DMS 273 treated with DMSO at 0.1 percent for 48 hours (cell line): ENCODE data around the gene TTC34.
"Not testable (repeated sequence)": the region's sequence is repeated elsewhere in the genome, so short reads cannot be mapped to it uniquely, and the experiment has no call there.

ENCODE experiments used
- DNase-seq: peaks from one replicate; lab custom pipeline; 2025; lab: John Stamatoyannopoulos, UW

The TTC34 gene

DNA sequence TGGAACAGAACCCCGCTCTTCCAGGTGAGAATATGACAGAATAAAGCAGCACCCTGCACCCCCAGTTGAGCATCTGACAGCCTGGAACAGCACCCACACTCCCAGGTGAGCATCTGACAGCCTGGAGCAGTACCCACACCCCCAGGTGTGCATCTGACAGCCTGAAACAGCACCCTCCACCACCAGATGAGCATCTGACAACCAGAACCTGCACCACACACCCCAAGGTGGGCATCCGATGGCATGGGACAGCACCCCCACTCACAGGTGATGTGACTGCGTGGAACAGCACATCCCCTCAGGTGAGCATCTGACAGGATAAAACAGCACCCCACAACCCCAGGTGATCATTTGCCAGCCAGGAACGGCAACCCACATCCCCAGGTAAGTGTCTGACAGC lies 26.2 kb downstream of the TTC34 start:
- DNase-seq = not testable (repeated sequence)

DNA sequence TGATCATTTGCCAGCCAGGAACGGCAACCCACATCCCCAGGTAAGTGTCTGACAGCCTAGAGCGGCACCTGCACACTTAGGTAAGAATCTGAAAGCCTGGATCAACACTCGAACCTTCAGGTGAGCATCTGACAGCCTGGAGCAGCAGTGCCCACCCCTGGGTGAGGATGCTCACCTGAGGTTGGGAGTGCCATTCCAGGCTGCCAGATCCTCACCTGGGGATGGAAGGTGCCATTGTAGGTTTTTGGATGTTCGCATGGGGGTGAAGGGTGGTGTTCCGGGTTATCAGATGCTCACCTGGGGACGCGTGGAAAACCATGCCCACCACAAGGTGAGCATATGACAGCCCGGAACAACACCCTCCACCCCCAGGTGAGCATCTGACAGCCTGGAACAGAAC lies 33.4 kb downstream of the TTC34 start:
- DNase-seq = not testable (repeated sequence)

- DNase-seq = not testable (repeated sequence)
These were observed 42.1 kb downstream of the TTC34 start for GRCh38 chr1:2759433-2759832.

DNA sequence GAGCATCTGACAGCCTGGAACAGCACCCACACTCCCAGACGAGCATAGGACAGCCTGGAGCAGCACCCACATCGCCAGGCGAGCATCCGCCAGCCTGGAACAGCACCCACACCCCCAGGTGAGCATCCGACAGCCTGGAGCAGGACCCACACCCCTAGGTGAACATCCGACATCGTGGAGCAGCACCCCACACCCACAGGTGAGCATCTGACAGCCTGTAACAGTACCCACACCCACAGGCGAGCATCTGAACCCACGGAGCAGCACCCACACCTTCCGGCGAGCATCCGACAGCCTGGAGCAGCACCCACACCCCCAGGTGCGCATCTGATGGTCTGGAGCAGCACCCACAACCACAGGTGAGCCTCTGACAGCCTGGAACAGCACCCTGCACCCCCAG lies 44.0 kb downstream of the TTC34 start:
- DNase-seq = not testable (repeated sequence)

DNA sequence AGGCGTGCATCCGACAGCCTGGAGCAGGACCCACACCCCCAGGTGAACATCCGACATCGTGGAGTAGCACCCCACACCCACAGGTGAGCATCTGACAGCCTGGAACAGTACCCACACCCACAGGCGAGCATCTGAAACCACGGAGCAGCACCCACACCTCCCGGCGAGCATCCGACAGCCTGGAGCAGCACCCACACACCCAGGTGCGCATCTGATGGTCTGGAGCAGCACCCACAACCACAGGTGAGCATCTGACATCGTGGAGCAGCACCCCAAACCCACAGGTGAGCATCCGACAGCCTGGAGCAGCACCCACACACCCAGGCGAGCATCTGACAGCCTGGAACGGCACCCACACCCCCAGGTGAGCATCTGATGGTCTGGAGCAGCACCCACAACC lies 46.1 kb downstream of the TTC34 start:
- DNase-seq = not testable (repeated sequence)

- DNase-seq = not testable (repeated sequence)
These were observed 46.9 kb downstream of the TTC34 start for GRCh38 chr1:2754597-2754996.

DNA sequence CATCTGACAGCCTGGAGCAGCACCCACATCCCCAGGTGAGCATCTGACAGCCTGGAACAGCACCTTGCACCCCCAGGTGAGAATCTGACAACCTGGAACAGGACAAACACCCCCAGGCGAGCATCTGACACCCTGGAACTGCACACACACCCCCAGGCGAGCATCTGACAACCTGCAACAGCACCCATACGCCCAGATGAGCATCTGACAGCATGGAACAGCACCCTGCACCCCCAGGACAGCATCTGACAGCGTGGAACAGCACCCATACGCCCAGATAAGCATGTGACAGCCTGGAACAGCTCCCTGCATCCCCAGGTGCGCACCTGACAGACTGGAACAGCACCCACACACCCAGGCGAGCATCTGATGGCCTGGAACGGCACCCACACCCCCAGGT lies 49.0 kb downstream of the TTC34 start:
- DNase-seq = not testable (repeated sequence)

GRCh38 chr1:2751866-2752265 lies 49.6 kb downstream of the TTC34 start:
- DNase-seq = not testable (repeated sequence)

- DNase-seq = not testable (repeated sequence)
These were observed 50.4 kb downstream of the TTC34 start for GRCh38 chr1:2750766-2751730.

- not testable (repeated sequence) for DNase-seq
These were observed 51.3 kb downstream of the TTC34 start for GRCh38 chr1:2750041-2750680.

GRCh38 chr1:2748626-2749025 lies 52.9 kb downstream of the TTC34 start:
- not testable (repeated sequence) for DNase-seq

- DNase-seq = not testable (repeated sequence)
These were observed 106.7 kb downstream of the TTC34 start for GRCh38 chr1:2694796-2695195.

DNA sequence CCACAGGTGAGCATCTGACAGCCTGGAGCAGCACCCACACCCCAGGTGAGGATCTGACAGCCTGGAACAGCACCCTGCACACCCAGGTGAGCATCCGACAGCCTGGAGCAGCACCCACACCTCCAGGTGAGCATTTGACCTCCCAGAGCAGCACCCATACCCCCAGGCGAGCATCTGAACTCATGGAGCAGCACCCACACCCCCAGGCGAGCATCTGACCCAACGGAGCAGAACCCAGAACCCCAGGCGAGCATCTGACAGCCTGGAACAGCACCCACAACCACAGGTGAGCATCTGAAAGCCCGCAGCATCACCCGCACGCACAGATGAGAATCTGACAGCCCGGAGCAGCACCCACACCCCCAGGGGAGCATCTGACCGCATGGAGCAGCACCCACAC lies 111.3 kb downstream of the TTC34 start:
- not testable (repeated sequence) for DNase-seq

- not testable (repeated sequence) for DNase-seq
These were observed 113.2 kb downstream of the TTC34 start for GRCh38 chr1:2688336-2688665.

DNA sequence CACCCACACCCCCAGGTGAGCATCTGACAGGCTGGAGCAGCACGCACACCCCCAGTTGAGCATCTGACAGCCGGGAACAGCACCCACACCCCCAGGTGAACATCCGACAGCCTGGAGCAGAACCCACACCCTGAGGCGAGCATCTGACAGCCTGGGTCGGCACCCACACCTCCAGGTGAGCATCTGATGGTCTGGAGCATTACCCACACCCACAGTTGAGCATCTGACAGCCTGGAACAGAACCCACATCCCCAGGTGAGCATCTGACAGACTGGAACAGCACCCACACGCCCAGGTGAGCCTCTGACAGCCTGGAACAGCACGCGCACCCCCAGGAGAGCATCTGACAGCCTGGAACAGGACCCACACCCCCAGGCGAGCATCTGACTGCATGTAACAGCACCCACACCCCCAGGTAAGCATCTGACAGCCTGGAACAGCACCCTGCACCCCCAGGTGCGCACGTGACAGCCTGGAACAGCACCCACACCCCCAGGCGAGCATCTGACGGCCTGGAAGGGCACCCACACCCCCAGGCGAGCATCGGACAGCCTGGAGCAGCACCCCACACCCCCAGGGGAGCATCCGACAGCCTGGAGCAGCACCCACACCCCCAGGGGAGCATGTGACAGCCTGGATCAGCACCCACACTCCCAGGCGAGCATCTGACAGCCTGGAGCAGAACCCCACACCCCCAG lies 113.7 kb downstream of the TTC34 start:
- DNase-seq = not testable (repeated sequence)

DNA sequence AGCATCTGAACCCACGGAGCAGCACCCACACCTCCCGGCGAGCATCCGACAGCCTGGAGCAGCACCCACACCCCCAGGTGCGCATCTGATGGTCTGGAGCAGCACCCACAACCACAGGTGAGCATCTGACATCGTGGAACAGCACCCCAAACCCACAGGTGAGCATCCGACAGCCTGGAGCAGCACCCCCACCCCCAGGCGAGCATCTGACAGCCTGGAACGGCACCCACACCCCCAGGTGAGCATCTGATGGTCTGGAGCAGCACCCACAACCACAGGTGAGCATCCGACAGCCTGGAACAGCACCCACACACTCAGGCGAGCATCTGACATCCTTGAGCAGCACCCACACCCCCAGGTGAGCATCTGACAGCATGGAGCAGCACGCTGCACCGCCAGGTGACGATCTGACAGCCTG lies 114.3 kb downstream of the TTC34 start:
- DNase-seq = not testable (repeated sequence)

- DNase-seq = not testable (repeated sequence)
These were observed 115.2 kb downstream of the TTC34 start for GRCh38 chr1:2686091-2686863.

GRCh38 chr1:2685671-2686070 lies 115.8 kb downstream of the TTC34 start:
- DNase-seq = not testable (repeated sequence)

DNA sequence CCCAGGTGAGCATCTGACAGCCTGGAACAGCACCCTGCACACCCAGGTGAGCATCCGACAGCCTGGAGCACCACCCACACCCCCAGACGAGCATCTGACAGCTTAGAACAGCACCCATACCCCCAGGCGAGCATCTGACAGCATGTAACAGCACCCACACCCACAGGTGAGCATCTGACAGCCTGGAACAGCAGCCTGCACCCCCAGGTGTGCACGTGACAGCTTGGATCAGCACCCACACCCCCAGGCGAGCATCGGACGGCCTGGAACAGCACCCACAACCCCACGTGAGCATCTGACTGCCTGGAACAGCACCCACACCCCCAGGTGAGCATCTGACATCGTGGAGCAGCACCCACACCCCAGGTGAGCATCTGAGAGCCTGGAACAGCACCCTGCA lies 116.6 kb downstream of the TTC34 start:
- not testable (repeated sequence) for DNase-seq

DNA sequence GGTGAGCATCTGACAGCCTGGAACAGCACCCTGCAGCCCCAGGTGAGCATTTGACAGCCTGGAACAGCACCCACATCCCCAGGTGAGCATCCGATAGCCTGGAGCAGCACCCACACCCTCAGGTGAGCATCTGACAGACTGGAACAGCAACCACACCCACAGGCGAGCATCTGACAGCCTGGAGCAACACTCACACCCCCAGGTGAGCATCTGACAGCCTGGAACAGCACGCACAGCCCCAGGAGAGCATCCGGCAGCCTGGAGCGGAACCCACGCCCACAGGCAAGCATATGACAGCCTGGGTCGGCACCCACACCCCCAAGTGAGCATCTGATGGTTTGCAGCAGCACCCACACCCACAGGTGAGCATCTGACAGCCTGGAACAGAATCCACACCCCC lies 117.5 kb downstream of the TTC34 start:
- DNase-seq = not testable (repeated sequence)

DNA sequence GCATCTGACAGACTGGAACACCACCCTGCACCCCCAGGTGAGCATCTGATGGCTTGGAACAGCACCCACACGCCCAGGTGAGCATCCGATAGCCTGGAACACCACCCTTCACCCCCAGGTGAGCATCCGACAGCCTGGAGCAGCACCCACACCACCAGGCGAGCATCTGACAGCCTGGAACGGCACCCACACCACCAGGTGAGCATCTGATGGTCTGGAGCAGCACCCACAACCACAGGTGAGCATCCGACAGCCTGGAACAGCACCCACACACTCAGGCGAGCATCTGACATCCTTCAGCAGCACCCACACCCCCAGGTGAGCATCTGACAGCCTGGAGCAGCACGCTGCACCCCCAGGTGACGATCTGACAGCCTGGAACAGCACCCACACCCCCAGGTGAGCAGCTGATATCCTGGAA lies 118.2 kb downstream of the TTC34 start:
- not testable (repeated sequence) for DNase-seq

- not testable (repeated sequence) for DNase-seq
These were observed 118.6 kb downstream of the TTC34 start for GRCh38 chr1:2682879-2683278.
